Hindlimb muscle (tissue), 1 donor: Measurements from ENCODE around the gene OR2A7. TPM values are rescaled to one million over a fixed set of nuclear protein-coding genes. Genes with fewer than 3 reads are reported as not detected.
"Not testable (repeated sequence)": the region's sequence is repeated elsewhere in the genome, so short reads cannot be mapped to it uniquely, and the experiment has no call there.

Source experiments
- DNase-seq: peaks from one replicate; pipeline ENCODE4 v3.0.0-alpha.2; 2013
- polyA plus RNA-seq: library from polyadenylated mRNA; unstranded; fragments of 120-200 nt; gene quantifications from one replicate; pipeline ENCODE4 v1.2.1, GENCODE V29; 2013; ENCODE audit not compliant: insufficient read length

The OR2A7 gene
- polyA plus RNA-seq, 1 donor, result 1.1 TPM

GRCh38 chr7:144252307-144252706 is 12.3 kb downstream of the OR2A7 start:
- not testable (repeated sequence) for DNase-seq

DNA sequence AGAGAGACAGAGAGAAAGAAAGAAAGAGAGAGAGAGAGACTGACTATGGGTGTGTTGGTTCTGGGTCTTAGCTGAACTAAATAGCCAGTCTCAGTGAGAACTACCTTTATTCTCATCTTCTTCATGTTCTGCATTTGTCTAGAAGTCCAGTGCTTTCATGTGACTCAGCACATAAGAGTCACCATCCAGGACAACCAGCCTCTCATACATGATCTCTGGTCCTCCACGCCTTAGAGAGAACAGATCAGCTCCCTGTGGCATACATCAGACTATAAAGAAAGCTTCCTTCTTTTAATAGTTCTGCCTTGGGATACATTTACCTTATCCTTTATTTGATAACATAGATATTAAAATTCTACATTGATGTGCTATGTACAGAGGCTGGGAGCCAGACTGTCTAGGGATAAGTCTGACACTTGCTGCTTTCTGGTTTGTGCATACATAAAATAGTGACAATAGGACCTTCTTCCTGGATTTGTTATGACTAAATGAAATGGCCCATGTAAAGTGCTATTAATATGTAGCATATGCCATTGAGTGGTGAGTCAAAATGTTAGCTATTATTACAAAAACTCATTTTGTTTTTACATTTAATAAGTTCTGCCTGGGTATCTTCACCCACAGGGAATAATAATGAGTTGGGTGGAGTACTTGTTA is 16.8 kb downstream of the OR2A7 start:
- DNase-seq, result not testable (repeated sequence)

- not testable (repeated sequence) for DNase-seq
These were observed 17.6 kb downstream of the OR2A7 start for GRCh38 chr7:144246967-144247366.

GRCh38 chr7:144245372-144245771 is 19.2 kb downstream of the OR2A7 start:
- DNase-seq, result not testable (repeated sequence)

DNA sequence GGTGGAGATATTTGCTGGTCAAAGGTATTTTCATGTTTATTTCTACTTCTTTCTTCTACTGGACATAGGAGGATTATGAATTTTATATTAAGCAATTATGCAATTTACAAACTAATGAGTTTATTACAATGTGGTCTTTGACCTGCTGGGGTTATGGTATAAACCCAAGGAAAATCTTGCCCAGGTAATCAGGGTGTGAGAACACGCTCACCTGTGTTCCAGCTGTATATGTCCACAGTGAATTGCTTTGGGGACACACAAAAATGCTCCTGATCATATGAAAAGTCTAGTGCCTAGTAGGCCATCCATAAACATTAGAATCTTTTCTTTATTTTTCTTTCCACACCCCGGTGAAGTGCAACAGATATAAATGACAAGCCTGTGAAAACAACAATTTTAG is 25.2 kb downstream of the OR2A7 start, which contains the start of gene OR2A42:
TSS of gene OR2A42 (minus strand) at position 241 of the 400 bp plus-strand sequence. CDS start 6,762 bp downstream, outside the sequence.
- not testable (repeated sequence) for DNase-seq

GRCh38 chr7:144238530-144239082 is 26.0 kb downstream of the OR2A7 start:
- not testable (repeated sequence) for DNase-seq

DNA sequence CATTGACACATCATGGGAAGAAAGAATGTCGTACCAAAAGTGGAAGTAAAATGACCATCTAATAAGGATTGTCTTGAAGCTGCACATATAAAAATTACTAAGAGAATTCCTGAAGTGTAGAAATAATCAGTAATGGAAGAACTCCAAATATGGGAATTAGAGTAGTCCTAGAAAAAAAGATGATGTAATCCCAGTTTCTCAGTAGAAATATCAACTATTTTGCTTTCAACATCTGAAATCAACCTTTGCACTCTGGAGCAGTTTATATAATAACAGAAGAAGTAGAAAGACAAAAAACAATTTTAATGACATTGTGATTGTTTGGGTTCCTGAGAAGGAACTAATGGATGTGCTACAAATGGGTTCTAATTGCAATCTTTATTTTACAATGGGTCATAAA is 31.6 kb downstream of the OR2A7 start:
- DNase-seq, result not testable (repeated sequence)

- DNase-seq, result not testable (repeated sequence)
These were observed 33.6 kb downstream of the OR2A7 start for GRCh38 chr7:144231027-144231426.

DNA sequence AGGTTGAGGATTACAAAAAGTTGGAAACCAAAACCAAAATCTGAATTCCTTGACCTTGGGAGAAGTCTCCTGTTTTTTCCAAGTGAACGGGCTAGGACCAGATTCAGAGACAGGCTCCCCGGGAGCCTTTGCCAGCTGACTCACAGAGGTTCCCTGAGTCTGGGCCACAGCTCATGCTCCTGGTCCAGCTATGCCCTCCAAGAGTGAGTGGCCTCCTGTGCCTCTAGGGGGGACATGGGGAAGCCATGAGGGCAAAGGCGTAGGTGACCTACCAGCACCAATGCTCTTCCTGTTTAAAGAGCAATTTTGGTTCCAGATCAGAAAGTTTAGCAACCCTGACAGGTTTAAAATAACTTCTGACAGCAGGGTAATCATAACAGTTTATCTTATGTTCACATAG is 35.8 kb downstream of the OR2A7 start:
- not testable (repeated sequence) for DNase-seq

DNA sequence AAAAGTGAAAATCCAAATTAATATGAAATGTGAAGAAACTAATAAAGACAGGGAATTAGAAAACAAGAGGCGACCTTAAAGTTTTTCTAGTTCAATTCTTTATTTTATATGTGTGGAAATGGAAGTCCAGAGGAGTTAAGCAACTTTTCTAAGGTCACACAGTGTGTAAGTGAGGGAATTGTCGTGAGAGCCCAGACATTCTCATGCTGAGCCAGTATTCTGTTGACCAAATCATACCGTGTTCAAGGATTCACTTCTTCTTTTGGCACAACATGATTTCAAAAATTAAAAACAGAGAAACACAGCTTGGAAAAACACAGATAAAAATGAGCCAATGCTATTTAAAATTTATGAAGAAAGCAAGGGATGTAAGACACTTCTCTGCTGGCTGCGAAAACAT is 37.7 kb downstream of the OR2A7 start:
- not testable (repeated sequence) for DNase-seq

DNA sequence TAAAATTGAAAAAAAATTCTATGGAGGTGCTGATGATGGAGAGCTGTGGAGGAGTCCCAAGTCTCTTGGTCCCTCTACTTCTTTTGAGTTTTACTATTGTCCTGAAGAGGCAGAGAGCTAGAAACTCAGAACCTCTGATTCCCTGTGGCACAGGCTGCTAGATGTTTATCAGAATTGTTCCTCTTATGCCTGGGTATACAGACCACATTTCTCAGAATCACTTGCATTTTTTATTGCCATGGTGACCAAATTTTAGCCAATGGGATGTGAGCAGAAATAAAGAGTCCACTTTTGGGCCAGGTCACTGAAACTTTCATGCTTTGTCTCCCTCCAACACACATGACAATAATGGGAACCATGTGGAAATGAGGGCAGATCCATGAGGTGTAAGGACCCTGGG is 40.9 kb downstream of the OR2A7 start:
- DNase-seq, result not testable (repeated sequence)

GRCh38 chr7:144220531-144220930 is 44.1 kb downstream of the OR2A7 start:
- not testable (repeated sequence) for DNase-seq

DNA sequence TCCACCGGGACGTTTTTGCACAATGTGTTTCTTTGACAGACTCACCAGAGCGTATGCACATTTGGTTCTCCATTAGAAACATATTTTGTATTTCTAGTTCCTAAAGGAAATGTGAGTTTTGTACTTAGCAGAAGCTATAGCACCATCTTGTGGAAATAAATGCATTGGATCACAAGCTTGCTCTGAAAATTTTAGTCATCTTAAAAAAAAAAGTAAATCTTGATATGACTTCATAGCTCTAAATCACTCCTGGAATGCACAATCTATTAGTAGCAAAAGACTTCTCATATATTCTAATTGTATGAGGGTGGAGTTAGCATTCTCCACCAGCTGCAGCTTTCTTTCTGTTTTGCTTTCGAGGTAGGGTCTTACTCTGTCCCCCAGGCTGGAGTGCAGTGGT is 45.4 kb downstream of the OR2A7 start:
- not testable (repeated sequence) for DNase-seq

DNA sequence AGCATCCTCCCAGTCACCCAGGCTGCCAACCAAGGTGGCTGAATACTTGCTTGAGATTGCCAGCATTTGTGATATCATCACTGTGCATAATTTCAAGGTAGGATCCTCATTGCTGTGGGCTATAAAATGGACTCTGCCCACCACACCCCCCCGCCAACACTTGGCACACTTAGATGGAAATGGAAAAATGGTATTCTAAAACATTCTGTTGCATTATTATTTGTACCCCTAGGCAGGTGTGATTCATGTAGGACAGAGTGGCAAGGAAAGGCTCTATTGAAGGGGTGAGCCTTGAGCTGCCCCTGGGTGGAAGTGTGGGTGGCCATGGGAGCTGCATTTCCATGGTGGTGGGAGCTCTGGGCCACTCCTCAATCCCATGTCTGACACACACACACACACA is 46.0 kb downstream of the OR2A7 start:
- not testable (repeated sequence) for DNase-seq

GRCh38 chr7:144217200-144217599 is 47.4 kb downstream of the OR2A7 start:
- DNase-seq, result not testable (repeated sequence)

Other genes starting within 250 kb of the OR2A7 start
- gene OR2A5, start 215.8 kb downstream of the OR2A7 start, polyA plus RNA-seq, result not detected
- not detected for gene OR2A25, start 195.0 kb downstream of the OR2A7 start, polyA plus RNA-seq
- not detected for gene OR2A12, start 178.5 kb downstream of the OR2A7 start, polyA plus RNA-seq
- gene OR2A2, start 155.2 kb downstream of the OR2A7 start, polyA plus RNA-seq, result not detected
- not detected for gene OR2A14, start 141.6 kb downstream of the OR2A7 start, polyA plus RNA-seq
- gene CTAGE4, start 81.3 kb downstream of the OR2A7 start, polyA plus RNA-seq, result not detected
- 1.3 TPM for gene ARHGEF35, start 69.0 kb downstream of the OR2A7 start, polyA plus RNA-seq
- 0.53 TPM for gene OR2A42, start 25.2 kb downstream of the OR2A7 start, polyA plus RNA-seq
- gene CTAGE8, start 4.5 kb upstream of the OR2A7 start, polyA plus RNA-seq, result 1.4 TPM
- 0.19 TPM for gene OR2A1, start 47.6 kb upstream of the OR2A7 start, polyA plus RNA-seq
- 2.7 TPM for gene ARHGEF5, start 90.6 kb upstream of the OR2A7 start, polyA plus RNA-seq
- gene NOBOX, start 138.9 kb upstream of the OR2A7 start, polyA plus RNA-seq, result not detected